Osteocyte (in vitro differentiated cells): ENCODE data around the gene TAS2R60. TPM values are rescaled to one million over a fixed set of nuclear protein-coding genes. Genes with fewer than 3 reads are reported as not detected.

Experiments used
- DNase-seq: peaks from one replicate; pipeline ENCODE4 v3.0.0; 2021; ENCODE audit warnings: mixed read lengths; ENCODE audit not compliant: unreplicated experiment; ENCODE audit errors: extremely low spot score
- H3K27ac Mint-ChIP-seq: one replicate; pipeline ENCODE4 v1.8.0; 2021; ENCODE audit warnings: mild to moderate bottlenecking, mixed read lengths; ENCODE audit not compliant: unreplicated experiment
- H3K27me3 Mint-ChIP-seq: one replicate; pipeline ENCODE4 v1.8.0; 2021; ENCODE audit warnings: mixed read lengths; ENCODE audit not compliant: unreplicated experiment
- H3K36me3 Mint-ChIP-seq: one replicate; pipeline ENCODE4 v1.8.0; 2021; ENCODE audit warnings: mixed read lengths; ENCODE audit not compliant: unreplicated experiment
- H3K4me1 Mint-ChIP-seq: one replicate; pipeline ENCODE4 v1.8.0; 2021; ENCODE audit warnings: mixed read lengths; ENCODE audit not compliant: unreplicated experiment
- H3K4me3 Mint-ChIP-seq: one replicate; pipeline ENCODE4 v1.8.0; 2021; ENCODE audit warnings: mild to moderate bottlenecking, moderate library complexity, mixed read lengths; ENCODE audit not compliant: unreplicated experiment
- H3K9me3 Mint-ChIP-seq: one replicate; pipeline ENCODE4 v1.8.0; 2021; ENCODE audit warnings: mixed read lengths; ENCODE audit not compliant: unreplicated experiment
- CTCF ChIP-seq: fragments of 200-600 bp; sonication (generic); IDR thresholded peaks from 2 replicates; pipeline ENCODE4 v1.5.0; 2021; ENCODE audit warnings: antibody characterized with exemption, mild to moderate bottlenecking, moderate library complexity
- total RNA-seq: library from RNA; stranded (reverse); gene quantifications from 2 replicates; pipeline ENCODE4 v1.2.1, GENCODE V29; 2021

The TAS2R60 gene
- total RNA-seq, 1 donor from 2014 or later = not detected

- no peak for TF ChIP-seq CTCF
- H3K27me3 Mint-ChIP-seq = peaks cover 26% of the 10 kb centered on the region
- H3K4me1 Mint-ChIP-seq = no peaks in the 10 kb centered on the region
- no peaks in the 10 kb centered on the region for H3K9me3 Mint-ChIP-seq
- H3K27ac Mint-ChIP-seq = no peak overlapping the region
- no peak for DNase-seq
- no peaks in the 10 kb centered on the region for H3K36me3 Mint-ChIP-seq
- no peak overlapping the region for H3K4me3 Mint-ChIP-seq
Measured at GRCh38 chr7:143444785-143445184, 1.5 kb downstream of the TAS2R60 start.

GRCh38 chr7:143447466-143447865 is 4.2 kb downstream of the TAS2R60 start:
- Mint-ChIP-seq H3K36me3 (no peaks in the 10 kb centered on the region), H3K27ac (no peak overlapping the region), H3K4me1 (no peaks in the 10 kb centered on the region), H3K4me3 (no peak overlapping the region), H3K9me3 (no peaks in the 10 kb centered on the region), H3K27me3 (peaks cover 11% of the 10 kb centered on the region)
- no peak for TF ChIP-seq CTCF
- DNase-seq = no peak

DNA sequence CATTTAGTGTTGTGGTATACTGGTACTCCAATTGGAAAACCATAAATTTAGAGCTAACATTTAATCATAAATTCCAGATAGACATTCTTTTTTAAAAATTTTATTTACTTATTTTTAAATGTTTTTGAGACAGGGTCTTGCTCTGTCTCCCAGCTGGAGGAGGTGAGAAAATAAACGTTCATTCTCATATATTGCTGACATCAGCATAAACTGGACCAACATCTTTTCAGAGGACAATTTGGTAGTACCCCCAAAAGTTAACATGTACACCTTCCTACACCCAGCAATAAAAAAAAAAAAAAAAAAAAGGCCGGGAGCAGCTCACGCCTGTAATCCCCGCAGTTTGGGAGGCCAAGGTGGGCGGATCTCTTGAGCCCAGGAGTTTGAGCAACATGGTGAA is 5.2 kb downstream of the TAS2R60 start:
- Mint-ChIP-seq H3K4me3 (no peak overlapping the region), H3K36me3 (no peaks in the 10 kb centered on the region), H3K27ac (no peak overlapping the region), H3K27me3 (peaks cover 7% of the 10 kb centered on the region), H3K4me1 (no peaks in the 10 kb centered on the region), H3K9me3 (no peaks in the 10 kb centered on the region)
- DNase-seq = no peak
- no peak for TF ChIP-seq CTCF

DNA sequence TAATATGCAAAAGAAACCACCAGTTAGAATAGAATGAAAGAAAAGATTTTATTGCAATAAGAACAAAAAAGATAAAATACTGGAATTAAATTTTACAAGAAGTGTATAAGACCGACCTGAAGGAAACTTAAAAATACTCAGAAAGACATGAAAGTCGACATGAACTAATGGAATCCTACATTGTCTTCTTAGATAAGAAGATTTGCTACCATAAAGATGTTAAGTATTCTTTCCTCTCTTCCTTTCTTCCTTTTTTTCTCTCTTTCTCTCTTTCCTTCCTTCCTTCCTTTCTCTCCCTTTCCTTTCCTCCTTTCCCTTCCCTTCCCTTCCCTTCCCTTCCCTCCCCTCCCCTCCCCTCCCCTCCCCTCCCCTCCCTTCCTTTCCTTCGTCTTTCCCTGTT is 6.5 kb downstream of the TAS2R60 start:
- H3K4me3 Mint-ChIP-seq = no peak overlapping the region
- TF ChIP-seq CTCF = no peak
- H3K36me3 Mint-ChIP-seq = no peaks in the 10 kb centered on the region
- H3K4me1 Mint-ChIP-seq = no peaks in the 10 kb centered on the region
- no peak overlapping the region for H3K27ac Mint-ChIP-seq
- DNase-seq = no peak
- no peaks in the 10 kb centered on the region for H3K9me3 Mint-ChIP-seq
- H3K27me3 Mint-ChIP-seq = peaks cover 7% of the 10 kb centered on the region

DNA sequence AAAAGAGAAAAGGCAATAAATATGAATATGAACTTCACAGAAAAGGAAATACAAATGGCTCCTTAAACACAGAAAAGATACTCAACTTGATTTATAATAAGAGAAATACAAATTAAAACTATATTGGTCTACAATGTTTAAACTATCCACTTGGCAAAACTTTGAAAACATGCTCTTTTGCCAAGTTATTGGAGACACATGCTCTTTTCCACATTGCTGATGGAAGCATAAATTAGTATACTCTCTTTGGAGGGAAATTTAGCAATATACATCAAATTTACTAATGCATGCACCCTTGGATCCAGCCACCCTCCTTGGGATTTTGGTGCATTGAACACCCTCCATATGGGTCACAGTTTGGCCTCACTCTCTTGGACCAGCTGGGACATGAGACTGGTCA is 7.9 kb downstream of the TAS2R60 start:
- no peak for TF ChIP-seq CTCF
- no peaks in the 10 kb centered on the region for H3K36me3 Mint-ChIP-seq
- H3K4me1 Mint-ChIP-seq = no peaks in the 10 kb centered on the region
- no peak for DNase-seq
- H3K27ac Mint-ChIP-seq = no peak overlapping the region
- H3K4me3 Mint-ChIP-seq = no peak overlapping the region
- no peaks in the 10 kb centered on the region for H3K9me3 Mint-ChIP-seq
- H3K27me3 Mint-ChIP-seq = peaks cover 7% of the 10 kb centered on the region
